OCI-LY1 (cell line): Measurements from ENCODE around the gene EXD3.

Experiments used
- H2AFZ ChIP-seq: fragments of 200-600 bp; sonication (generic), shearing (Covaris generic); 2 replicates; pipeline ENCODE4 v1.6.0; 2014; ENCODE audit warnings: antibody characterized with exemption, mild to moderate bottlenecking, low read length
- H3F3A ChIP-seq: fragments of 200-600 bp; sonication (generic), shearing (Covaris generic); 2 replicates; pipeline ENCODE4 v1.6.0; 2014; ENCODE audit warnings: mild to moderate bottlenecking, antibody characterized with exemption, low read length, moderate library complexity; ENCODE audit not compliant: insufficient read depth
- H3K27ac ChIP-seq: fragments of 200-600 bp; sonication (generic); 2 replicates; pipeline ENCODE4 v1.5.1; 2014; ENCODE audit warnings: low read length, mixed run types, mild to moderate bottlenecking, low read depth; ENCODE audit not compliant: poor library complexity, severe bottlenecking
- H3K27me3 ChIP-seq: fragments of 200-600 bp; sonication (generic); 2 replicates; pipeline ENCODE4 v1.6.0; 2014; ENCODE audit warnings: antibody characterized with exemption, mild to moderate bottlenecking, low read length, moderate library complexity; ENCODE audit not compliant: insufficient read depth
- H3K36me3 ChIP-seq: fragments of 200-600 bp; sonication (generic); 2 replicates; pipeline ENCODE4 v1.6.1; 2014; ENCODE audit warnings: mild to moderate bottlenecking, antibody characterized with exemption, low read length, moderate library complexity, mixed read lengths; ENCODE audit not compliant: insufficient read depth
- H3K4me1 ChIP-seq: fragments of 200-600 bp; sonication (generic); 2 replicates; pipeline ENCODE4 v1.5.1; 2014; ENCODE audit warnings: mild to moderate bottlenecking, low read length, moderate library complexity; ENCODE audit not compliant: insufficient read depth, severe bottlenecking
- H3K4me2 ChIP-seq: fragments of 200-600 bp; sonication (generic), shearing (Covaris generic); 2 replicates; pipeline ENCODE4 v1.6.1; 2014; ENCODE audit warnings: low read length
- H3K4me3 ChIP-seq: fragments of 200-600 bp; sonication (generic); 2 replicates; pipeline ENCODE4 v1.5.1; 2014; ENCODE audit warnings: low read length, low read depth, mild to moderate bottlenecking, mixed read lengths; ENCODE audit not compliant: poor library complexity, severe bottlenecking
- H3K79me2 ChIP-seq: fragments of 200-600 bp; shearing (Covaris generic); 2 replicates; pipeline ENCODE4 v1.6.1; 2016; ENCODE audit warnings: mixed run types, low read length, mixed read lengths; ENCODE audit not compliant: insufficient read depth
- H3K9ac ChIP-seq: fragments of 200-600 bp; sonication (generic), shearing (Covaris generic); 2 replicates; pipeline ENCODE4 v1.6.1; 2014; ENCODE audit warnings: mild to moderate bottlenecking, low read length, mixed read lengths
- H3K9me2 ChIP-seq: fragments of 200-600 bp; sonication (generic), shearing (Covaris generic); 2 replicates; pipeline ENCODE4 v1.6.1; 2014; ENCODE audit warnings: low read depth, mild to moderate bottlenecking, low read length, mixed read lengths
- H3K9me3 ChIP-seq: fragments of 200-600 bp; shearing (Covaris generic); 2 replicates; pipeline ENCODE4 v1.6.1; 2014; ENCODE audit warnings: low read length, mixed read lengths
- H4K20me1 ChIP-seq: fragments of 200-600 bp; sonication (generic), shearing (Covaris generic); 2 replicates; pipeline ENCODE4 v1.6.0; 2016; ENCODE audit warnings: mild to moderate bottlenecking, low read length; ENCODE audit not compliant: insufficient read depth
- CTCF ChIP-seq: fragments of 200-600 bp; sonication (generic), shearing (Covaris generic); IDR thresholded peaks from 2 replicates; pipeline ENCODE4 v1.5.1; 2017; ENCODE audit warnings: mild to moderate bottlenecking, antibody characterized with exemption, low read length, moderate library complexity, mixed read lengths
- EZH2 ChIP-seq: fragments of 200-600 bp; sonication (generic), shearing (Covaris generic); IDR thresholded peaks from 2 replicates; pipeline ENCODE4 v1.8.0; 2017; ENCODE audit warnings: borderline replicate concordance, mixed run types, mild to moderate bottlenecking, antibody characterized with exemption, low read length, moderate library complexity, mixed read lengths

Gene EXD3

GRCh38 chr9:137315581-137316011 lies 107.4 kb downstream of the EXD3 start:
- no peaks in the 10 kb centered on the region for H3K79me2 ChIP-seq
- H3K36me3 ChIP-seq: no peaks in the 10 kb centered on the region
- no peaks in the 10 kb centered on the region for H3K9me2 ChIP-seq
- H3K4me2 ChIP-seq: no peak overlapping the region
- H3K9me3 ChIP-seq: no peaks in the 10 kb centered on the region
- H3K27me3 ChIP-seq: 0 out of 2 replicates have a peak, but pooled peaks cover 5% of the 10 kb centered on the region
- H2AFZ ChIP-seq: no peak overlapping the region
- H3K27ac ChIP-seq: no peak overlapping the region
- TF ChIP-seq EZH2 (no peak), CTCF (no peak)
- no peaks in the 10 kb centered on the region for H4K20me1 ChIP-seq
- no peak overlapping the region for H3K4me3 ChIP-seq
- no peak overlapping the region for H3K9ac ChIP-seq
- no peaks in the 10 kb centered on the region for H3F3A ChIP-seq
- peaks cover 1% of the 10 kb centered on the region for H3K4me1 ChIP-seq

- no peak overlapping the region for H3K9ac ChIP-seq
- H3K9me3 ChIP-seq: no peaks in the 10 kb centered on the region
- no peaks in the 10 kb centered on the region for H3K9me2 ChIP-seq
- no peaks in the 10 kb centered on the region for H3K4me1 ChIP-seq
- no peak overlapping the region for H2AFZ ChIP-seq
- H3K4me2 ChIP-seq: no peak overlapping the region
- no peaks in the 10 kb centered on the region for H3K36me3 ChIP-seq
- H3K4me3 ChIP-seq: no peak overlapping the region
- H3K79me2 ChIP-seq: no peaks in the 10 kb centered on the region
- H3F3A ChIP-seq: no peaks in the 10 kb centered on the region
- no peak for TF ChIP-seq CTCF
- TF ChIP-seq EZH2: no peak
- no peak overlapping the region for H3K27ac ChIP-seq
- no peaks in the 10 kb centered on the region for H4K20me1 ChIP-seq
- H3K27me3 ChIP-seq: 0 out of 2 replicates have a peak, but pooled peaks cover 5% of the 10 kb centered on the region
Observed at GRCh38 chr9:137314561-137315560, 108.1 kb downstream of the EXD3 start.

- H3K79me2 ChIP-seq: no peaks in the 10 kb centered on the region
- H3K9me2 ChIP-seq: no peaks in the 10 kb centered on the region
- no peaks in the 10 kb centered on the region for H3K36me3 ChIP-seq
- 0 out of 2 replicates have a peak, but pooled peaks cover 5% of the 10 kb centered on the region for H3K27me3 ChIP-seq
- H3K4me1 ChIP-seq: no peaks in the 10 kb centered on the region
- H2AFZ ChIP-seq: no peak overlapping the region
- H3F3A ChIP-seq: no peaks in the 10 kb centered on the region
- no peaks in the 10 kb centered on the region for H4K20me1 ChIP-seq
- no peak for TF ChIP-seq CTCF
- no peak overlapping the region for H3K9ac ChIP-seq
- no peak overlapping the region for H3K4me2 ChIP-seq
- no peak overlapping the region for H3K4me3 ChIP-seq
- H3K27ac ChIP-seq: no peak overlapping the region
- H3K9me3 ChIP-seq: no peaks in the 10 kb centered on the region
Observed at GRCh38 chr9:137313956-137314560, 108.9 kb downstream of the EXD3 start.
